Left ventricle myocardium inferior (tissue), 1 donor: Measurements from ENCODE around the gene CLDND1. TPM values are rescaled to one million over a fixed set of nuclear protein-coding genes. Genes with fewer than 3 reads are reported as not detected.

ENCODE experiments used
- DNase-seq: peaks from one replicate; pipeline ENCODE4 v3.0.0-alpha.2; 2020
- H3K27ac ChIP-seq: fragments of 200-600 bp; replicated peaks from 2 replicates; pipeline ENCODE4 v1.8.0; 2021
- H3K27me3 ChIP-seq: fragments of 200-600 bp; 2 replicates; pipeline ENCODE4 v1.8.0; 2021; ENCODE audit warnings: low read depth
- H3K36me3 ChIP-seq: fragments of 200-600 bp; 2 replicates; pipeline ENCODE4 v1.8.0; 2021
- H3K4me1 ChIP-seq: fragments of 200-600 bp; 2 replicates; pipeline ENCODE4 v1.8.0; 2021
- H3K4me3 ChIP-seq: fragments of 200-600 bp; 2 replicates; pipeline ENCODE4 v1.8.0; 2021; ENCODE audit warnings: mild to moderate bottlenecking, moderate library complexity
- H3K9me3 ChIP-seq: fragments of 200-600 bp; replicated peaks from 2 replicates; pipeline ENCODE4 v1.8.0; 2021
- intact Hi-C: fragments of 100-400 bp; cut with micrococcal nuclease; formaldehyde crosslinking; loops from one replicate; pipeline ENCODE4 v1.11.0; 2022
- total RNA-seq: library from RNA; stranded (reverse); fragmentation: NEBNext Ultra II Directional; extraction: Animal tissue kit (Norgen Biotek cat#: 25700); gene quantifications from one replicate; pipeline ENCODE4 v1.2.1, GENCODE V29; 2021
- TF ChIP-seq, protein P1 (sequence below): fragments of 200-600 bp; IDR thresholded peaks from 2 replicates; pipeline ENCODE4 v1.8.0; 2021; ENCODE audit warnings: antibody characterized with exemption, mild to moderate bottlenecking, borderline replicate concordance
- donor health status: DM: no; HTN: yes; CAD: no; lungs with severe emphysema.

Gene CLDND1
- total RNA-seq, 1 donor from 2014 or later = 69.9 TPM

DNA sequence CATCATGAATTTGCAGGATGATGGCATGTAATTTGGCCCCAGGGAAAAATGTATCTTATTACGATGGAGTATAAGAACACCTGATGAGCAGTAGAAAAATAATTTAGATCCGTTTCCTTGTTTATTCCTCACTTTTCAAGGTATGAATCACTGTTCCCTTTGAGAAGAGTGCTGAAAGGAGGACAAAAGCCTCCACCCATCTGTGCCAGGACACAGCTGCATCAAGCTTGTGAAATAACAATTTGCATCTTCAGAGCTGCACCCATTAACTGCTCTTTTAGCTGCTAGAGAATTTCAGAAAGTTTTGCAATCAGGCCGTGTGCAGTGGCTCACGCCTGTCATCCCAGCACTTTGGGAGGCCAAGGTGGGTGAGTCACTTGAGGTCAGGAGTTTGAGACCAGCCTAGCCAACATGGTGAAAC lies 9.6 kb downstream of the CLDND1 start:
- no peak overlapping the region for H3K4me3 ChIP-seq
- peaks cover 13% of the 10 kb centered on the region for H3K4me1 ChIP-seq
- H3K9me3 ChIP-seq = no peaks in the 10 kb centered on the region
- intact Hi-C loops = no loop called here
- TF ChIP-seq, protein P1, sequence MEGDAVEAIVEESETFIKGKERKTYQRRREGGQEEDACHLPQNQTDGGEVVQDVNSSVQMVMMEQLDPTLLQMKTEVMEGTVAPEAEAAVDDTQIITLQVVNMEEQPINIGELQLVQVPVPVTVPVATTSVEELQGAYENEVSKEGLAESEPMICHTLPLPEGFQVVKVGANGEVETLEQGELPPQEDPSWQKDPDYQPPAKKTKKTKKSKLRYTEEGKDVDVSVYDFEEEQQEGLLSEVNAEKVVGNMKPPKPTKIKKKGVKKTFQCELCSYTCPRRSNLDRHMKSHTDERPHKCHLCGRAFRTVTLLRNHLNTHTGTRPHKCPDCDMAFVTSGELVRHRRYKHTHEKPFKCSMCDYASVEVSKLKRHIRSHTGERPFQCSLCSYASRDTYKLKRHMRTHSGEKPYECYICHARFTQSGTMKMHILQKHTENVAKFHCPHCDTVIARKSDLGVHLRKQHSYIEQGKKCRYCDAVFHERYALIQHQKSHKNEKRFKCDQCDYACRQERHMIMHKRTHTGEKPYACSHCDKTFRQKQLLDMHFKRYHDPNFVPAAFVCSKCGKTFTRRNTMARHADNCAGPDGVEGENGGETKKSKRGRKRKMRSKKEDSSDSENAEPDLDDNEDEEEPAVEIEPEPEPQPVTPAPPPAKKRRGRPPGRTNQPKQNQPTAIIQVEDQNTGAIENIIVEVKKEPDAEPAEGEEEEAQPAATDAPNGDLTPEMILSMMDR = no peak
- H3K27me3 ChIP-seq = no peaks in the 10 kb centered on the region
- no peak overlapping the region for H3K27ac ChIP-seq
- no peak for DNase-seq
- peaks cover 56% of the 10 kb centered on the region for H3K36me3 ChIP-seq

DNA sequence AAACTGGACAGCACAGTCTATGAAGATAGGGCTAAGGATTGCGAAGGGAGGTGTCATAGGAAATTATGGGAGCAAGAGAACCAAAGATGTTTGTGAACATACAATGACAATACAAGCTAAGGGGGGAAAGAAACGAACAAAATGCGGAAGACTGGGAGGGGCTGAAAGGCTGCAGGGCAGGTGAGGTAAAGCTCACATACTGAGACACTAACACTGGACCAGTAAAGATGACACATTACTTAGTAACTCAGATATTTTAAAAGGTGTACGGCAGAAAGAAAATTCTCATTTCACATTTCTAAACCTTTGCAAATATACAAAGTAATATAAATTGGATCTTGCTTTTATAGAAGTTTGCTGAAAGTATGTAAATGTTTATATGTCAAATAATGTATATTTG lies 10.1 kb downstream of the CLDND1 start:
- no peak overlapping the region for H3K27ac ChIP-seq
- peaks cover 10% of the 10 kb centered on the region for H3K4me1 ChIP-seq
- H3K36me3 ChIP-seq = peaks cover 54% of the 10 kb centered on the region
- intact Hi-C loops = no loop called here
- no peak overlapping the region for H3K4me3 ChIP-seq
- TF ChIP-seq, protein P1 = no peak
- no peaks in the 10 kb centered on the region for H3K9me3 ChIP-seq
- no peak for DNase-seq
- no peaks in the 10 kb centered on the region for H3K27me3 ChIP-seq

DNA sequence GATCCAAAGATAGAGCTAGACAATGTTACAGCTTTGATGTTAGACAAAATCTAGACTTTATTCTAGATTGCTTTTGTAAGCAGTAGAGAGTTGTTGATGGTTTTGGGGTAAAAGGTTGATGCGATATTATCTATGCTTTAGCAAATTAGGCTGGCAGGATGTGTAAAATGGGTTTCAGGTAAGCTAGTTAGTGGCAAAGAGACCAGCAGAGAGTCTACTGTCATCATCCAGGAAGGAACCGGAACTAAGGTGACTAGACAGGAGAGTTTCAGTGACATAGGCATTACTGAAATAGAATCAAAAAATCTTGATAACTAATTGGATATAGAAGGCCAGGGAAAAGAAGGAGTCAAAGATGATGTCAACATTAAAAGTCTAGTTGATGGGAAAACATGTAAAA lies 14.1 kb downstream of the CLDND1 start:
- Histone ChIP-seq H3K4me1 (peaks cover 5% of the 10 kb centered on the region), H3K36me3 (peaks cover 35% of the 10 kb centered on the region), H3K27me3 (no peaks in the 10 kb centered on the region), H3K9me3 (no peaks in the 10 kb centered on the region), H3K27ac (no peak overlapping the region), H3K4me3 (no peak overlapping the region)
- intact Hi-C loops = no loop called here
- TF ChIP-seq, protein P1 = no peak
- no peak for DNase-seq

DNA sequence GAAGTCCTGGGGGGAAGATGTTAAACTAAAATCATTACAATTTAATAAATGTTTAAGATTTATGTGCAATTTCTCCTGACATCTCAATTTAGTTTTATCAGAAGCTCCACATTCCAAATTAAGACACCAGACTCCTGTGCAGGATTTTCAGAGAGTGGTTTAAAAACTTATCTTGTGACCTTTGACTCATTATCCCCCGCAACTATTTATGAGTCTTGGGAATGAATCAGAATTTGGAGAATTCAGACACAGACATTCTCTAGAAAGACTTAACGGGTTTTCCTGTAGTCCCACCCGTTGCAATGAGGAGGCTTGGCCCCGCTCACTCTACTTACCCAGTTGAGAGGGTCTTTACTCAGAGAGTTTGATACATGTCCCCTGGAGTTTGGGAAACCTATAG lies 18.2 kb downstream of the CLDND1 start:
- TF ChIP-seq, protein P1 = no peak
- Histone ChIP-seq H3K4me1 (peaks cover 5% of the 10 kb centered on the region), H3K27ac (no peak overlapping the region), H3K9me3 (no peaks in the 10 kb centered on the region), H3K4me3 (no peak overlapping the region), H3K27me3 (no peaks in the 10 kb centered on the region), H3K36me3 (peaks cover 6% of the 10 kb centered on the region)
- intact Hi-C loops = no loop called here
- DNase-seq = no peak

DNA sequence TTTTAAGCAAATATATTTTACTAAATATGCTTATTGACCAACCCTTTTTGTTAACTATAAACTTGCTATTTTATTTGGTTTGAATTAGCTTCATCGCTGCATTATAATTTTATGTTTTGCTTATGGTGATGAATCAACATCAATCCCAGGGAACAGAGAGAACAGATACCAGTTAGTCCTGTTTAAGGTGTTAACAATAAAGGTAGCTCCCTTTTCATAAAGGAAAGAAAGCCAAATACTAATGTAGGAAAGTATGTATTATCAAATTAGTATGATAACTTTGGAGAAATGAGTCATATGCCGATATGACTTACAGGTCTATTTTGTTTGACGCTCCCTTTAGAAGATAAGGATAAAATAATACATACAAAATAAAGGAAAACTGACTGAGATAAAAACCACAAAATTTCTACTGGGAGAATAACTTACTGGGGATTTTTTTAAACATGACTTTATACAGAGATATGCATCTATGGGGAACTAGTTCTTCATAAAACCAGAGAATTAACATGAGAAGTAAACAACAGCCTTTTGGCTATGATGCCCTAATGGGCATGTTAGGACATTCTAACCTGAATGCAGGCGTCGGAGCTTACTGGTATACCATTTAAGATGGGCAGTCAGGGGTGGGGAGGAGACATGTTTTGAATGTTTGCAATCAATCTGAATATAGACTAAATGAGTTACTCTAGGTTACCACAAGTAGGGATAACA lies 20.7 kb downstream of the CLDND1 start:
- Histone ChIP-seq H3K4me3 (no peak overlapping the region), H3K27ac (no peak overlapping the region), H3K27me3 (no peaks in the 10 kb centered on the region), H3K36me3 (no peaks in the 10 kb centered on the region), H3K9me3 (no peaks in the 10 kb centered on the region), H3K4me1 (peaks cover 5% of the 10 kb centered on the region)
- TF ChIP-seq, protein P1 = no peak
- DNase-seq = no peak
- intact Hi-C loops = no loop called here
